HG02763 (cell line): ENCODE data around the gene SPACA4.
"Not testable (repeated sequence)": the region's sequence is repeated elsewhere in the genome, so short reads cannot be mapped to it uniquely, and the experiment has no call there.

ENCODE experiments used
- ATAC-seq: cut with Tn5 transposase; IDR thresholded peaks from one replicate; pipeline ENCODE4 v1.9.1; 2021; ENCODE audit warnings: mild to moderate bottlenecking, moderate library complexity; ENCODE audit not compliant: unreplicated experiment

Gene SPACA4

DNA sequence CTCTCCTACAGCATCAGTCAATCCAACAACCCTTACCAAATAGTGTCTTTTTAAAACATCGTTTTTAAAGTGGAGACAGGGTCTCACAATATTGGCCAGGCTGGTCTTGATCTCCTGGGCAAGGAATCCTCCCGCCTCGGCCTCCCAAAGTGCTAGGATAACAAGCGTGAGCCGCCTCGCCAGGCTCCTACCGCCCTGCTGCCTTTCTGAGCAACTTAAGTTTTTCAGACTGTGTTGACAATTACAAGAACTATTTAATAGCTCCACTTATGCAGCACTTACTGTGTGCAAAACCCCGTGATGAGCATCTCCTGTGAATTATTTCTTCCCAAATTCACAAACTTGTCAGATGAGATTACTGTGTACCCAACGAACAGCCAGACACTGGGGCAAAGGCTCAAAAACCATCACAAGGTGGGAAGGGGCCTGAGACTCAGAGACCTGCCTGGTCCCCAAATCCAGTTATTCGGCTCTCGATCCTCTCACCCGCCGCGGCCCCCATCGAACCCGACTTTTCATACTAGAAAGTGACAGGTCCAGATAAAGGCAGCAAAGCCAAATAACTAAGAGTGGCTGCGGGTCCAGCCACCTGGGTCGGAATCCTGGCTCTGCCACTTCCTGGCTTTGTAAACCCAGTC lies 11.9 kb downstream of the SPACA4 start:
- ATAC-seq: no peak

DNA sequence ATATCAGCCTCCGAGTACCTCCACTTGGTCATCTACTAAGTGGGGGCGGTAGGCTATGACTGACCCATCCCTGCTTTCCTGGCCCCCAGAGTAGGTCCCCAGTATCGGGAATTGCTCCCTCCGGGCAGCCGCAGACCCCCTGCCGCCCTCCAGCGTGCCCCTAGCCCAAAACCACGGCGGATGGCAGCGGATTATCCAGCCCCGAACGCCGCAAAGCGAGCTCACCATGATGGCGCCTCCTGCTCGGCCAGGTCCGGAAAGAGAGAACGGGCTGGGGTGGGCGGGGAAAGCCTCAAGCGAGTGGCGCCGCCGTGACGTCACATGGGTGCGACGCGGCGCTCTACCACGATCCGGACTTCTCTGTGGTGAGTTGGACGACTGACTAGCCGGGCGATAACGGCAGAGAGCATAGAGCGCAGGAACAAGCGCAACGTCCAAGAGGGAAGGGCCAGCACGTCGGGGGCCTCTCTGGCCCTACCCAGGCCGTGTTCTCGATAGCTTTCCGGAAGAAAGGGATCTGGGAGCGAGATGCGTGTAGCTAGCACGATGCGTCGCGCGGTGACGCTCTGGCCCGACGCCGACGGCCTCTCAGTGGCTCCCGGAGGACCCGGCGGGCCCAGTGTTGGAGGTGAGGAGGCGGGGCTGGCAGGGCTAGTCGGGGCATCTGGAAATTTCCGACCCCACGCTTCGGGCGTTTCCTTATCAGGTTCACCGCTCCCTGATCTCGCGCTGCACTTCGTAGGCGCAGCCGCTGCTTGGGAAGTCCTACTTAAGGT lies 12.6 kb downstream of the SPACA4 start, which contains the start of the genes RPL18 and SPHK2:
RPL18 (minus strand) TSS at position 263 of the 776 bp plus-strand sequence; CDS start at position 228, 35 bp downstream.
SPHK2 (plus strand) TSS at position 591 of the 776 bp plus-strand sequence. CDS start 1,009 bp downstream, outside the sequence.
- ATAC-seq: peak; percentile 84

DNA sequence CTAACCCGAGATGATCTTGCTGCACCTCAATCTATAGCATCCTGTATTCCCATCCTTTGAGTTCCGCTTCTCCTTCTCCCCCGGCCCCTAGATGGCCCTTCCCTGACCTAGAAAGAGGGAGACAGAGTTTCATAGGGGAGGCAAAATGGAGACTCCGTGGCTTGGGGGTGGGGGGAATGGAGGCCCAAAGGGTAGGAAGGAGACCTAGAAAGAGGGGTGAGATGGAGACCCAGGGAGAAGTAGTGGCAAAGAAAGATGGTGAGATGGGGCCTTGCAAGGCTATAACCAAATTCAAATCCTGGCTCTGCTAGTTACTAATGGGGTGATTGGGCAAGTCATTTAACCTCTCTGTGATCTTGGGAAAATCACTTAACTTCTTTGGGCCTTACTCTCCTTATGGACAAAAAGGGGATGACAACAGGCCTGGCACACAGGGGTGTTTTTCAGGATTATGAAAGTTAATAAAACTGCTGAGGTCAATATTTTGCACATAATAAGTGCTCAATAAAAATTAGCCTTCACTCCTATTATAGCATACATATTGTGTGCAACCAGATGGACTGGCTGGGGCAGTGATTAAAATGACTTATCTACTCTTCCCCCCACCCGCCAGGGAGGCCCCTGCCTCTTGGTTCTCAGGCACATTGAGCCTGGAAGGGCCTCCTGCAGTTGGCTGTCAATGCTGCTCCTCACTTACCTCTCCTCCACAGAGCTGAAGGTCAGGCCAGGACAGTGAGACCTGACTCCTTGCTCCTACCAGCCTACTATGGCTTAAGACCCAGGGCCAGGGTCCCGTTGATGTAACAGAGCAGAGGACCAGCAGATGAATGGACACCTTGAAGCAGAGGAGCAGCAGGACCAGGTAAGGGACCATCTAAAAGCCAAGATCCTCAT lies 13.4 kb downstream of the SPACA4 start:
- no peak for ATAC-seq

DNA sequence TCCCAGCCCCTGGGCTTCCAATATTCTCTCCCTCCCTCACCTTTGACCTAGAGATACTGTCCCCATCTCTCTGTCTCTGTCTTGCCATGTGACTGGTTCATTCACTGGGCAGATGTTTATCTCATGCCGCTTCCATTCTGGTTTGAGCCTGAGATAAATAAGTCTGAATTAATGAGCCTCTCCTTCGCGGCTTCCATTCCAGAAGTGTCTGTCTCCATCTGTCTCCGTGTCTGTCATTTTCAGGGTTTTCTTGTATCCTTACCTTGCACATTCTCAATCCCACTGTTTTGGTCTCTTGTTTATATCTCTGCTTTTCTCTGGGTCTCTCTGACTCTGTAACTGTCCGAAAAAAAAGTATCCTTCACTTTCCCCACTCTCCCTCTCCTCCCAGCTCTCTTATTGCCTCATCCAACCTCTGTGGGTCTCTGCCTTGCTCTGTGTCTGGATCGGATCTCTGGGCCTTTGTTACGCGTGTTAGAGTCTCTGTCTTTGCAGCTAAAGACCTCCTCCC lies 17.1 kb downstream of the SPACA4 start:
- no peak for ATAC-seq

DNA sequence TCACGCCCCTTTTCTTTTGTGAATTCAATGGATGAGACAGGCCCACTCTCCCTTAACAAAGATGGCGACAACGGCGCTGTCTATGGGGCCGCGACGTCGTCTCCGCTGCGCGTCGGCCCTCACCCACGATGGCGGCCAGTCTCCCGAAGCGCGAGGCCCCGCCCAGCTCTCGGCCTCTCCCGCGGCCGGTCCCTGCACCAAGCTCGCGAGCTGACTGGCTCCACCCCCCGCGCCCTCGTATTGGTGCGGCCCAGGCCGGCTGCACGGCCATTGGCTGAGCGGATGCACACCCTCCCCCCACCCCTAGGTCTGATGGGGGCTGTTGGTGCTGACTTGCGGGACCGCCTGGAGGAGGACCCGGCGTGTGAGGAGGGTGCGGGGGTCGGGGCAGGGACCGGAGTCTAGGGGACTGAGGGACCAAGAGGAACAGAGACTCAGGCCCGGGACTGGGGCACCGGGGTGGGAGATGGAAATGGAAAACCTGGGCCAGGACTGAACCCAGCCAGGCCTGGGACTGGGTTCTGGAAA lies 17.6 kb downstream of the SPACA4 start:
- peak; percentile 58 for ATAC-seq

DNA sequence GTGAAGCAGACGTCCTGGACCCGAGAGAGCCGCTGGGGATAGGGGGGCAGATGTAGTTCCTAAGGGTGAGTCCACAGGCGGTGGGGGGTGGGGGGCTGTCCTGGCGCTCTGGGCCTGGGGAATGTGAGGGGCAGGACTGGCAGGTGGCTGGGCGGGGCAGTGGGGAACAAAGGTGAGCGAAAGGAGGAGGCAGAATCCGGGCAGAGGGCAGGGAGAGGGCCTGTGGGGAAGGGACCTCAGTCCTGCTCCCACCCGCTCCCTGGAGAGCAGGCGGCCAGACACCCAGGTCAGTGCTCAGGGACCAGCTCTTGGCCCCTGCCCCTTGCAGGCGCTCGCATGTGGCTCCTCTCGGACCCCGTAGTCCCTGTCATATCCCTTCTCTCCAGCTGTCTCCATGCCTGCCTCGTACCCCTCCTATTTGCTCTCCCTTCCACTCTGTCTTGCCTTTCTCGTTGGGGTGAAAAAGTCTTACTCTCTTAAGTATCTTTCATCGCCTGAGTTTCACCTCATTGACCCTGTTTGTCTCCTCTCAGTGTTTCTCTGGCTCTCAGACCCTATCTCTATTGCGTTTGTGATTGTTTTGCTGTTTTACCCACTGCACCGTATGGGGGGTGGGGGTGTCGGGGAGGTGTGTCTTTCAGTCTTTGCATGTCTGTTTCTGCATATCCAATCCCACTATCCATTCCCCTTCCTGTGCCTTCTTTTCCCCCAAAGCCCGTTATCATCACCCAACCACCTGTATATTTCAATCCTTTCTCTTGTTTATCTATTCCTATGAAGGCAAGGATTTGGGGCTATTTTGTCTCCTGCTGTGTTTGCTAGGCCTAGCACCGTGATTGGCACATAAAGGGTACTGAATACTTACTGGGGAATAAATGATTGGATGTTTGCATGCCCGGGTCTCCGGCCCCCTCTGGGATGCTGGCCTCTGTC lies 18.5 kb downstream of the SPACA4 start:
- no peak for ATAC-seq

DNA sequence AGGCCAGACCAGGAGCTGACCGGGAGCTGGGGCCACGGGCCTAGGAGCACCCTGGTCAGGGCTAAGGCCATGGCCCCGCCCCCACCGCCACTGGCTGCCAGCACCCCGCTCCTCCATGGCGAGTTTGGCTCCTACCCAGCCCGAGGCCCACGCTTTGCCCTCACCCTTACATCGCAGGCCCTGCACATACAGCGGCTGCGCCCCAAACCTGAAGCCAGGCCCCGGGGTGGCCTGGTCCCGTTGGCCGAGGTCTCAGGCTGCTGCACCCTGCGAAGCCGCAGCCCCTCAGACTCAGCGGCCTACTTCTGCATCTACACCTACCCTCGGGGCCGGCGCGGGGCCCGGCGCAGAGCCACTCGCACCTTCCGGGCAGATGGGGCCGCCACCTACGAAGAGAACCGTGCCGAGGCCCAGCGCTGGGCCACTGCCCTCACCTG lies 19.4 kb downstream of the SPACA4 start:
- no peak for ATAC-seq

DNA sequence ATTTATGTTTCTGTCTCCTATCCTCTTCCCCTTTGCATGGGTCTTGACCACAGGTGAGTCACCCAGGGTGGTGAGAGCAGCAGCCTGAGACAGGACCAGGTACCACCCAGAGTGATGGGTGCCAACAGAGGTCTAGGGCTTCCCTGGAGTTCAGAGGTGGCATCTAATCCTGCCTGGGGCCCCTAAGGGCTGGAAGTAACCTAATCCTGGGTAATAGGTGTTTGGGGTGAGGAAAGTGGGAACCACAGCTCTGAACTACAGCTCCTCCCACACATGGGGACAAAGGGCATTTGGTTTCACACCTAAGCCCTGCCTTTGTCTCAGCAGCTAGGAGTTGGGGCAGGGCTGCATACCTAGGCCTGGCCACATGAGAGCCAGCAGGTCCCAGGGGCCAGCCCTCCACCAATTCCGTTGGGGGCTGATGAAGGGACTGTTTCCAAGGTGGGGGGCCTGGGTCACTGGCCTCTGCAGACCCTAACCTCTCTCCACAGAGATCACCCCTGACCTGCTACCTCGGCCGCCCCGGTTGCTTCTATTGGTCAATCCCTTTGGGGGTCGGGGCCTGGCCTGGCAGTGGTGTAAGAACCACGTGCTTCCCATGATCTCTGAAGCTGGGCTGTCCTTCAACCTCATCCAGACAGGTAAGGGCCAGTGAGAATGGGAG lies 20.8 kb downstream of the SPACA4 start:
- ATAC-seq: no peak

DNA sequence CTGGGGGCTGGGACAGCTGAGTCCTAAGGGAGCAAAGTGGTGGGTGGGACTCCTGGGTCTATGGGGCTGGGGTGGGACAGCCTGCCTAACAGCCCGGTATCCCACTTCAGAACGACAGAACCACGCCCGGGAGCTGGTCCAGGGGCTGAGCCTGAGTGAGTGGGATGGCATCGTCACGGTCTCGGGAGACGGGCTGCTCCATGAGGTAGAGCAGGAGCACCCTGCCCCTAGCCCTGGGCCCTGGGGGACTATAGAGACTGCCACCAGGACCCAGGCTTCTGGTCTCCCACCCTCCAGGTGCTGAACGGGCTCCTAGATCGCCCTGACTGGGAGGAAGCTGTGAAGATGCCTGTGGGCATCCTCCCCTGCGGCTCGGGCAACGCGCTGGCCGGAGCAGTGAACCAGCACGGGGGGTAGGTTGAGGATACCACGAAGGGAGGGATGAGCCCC lies 21.3 kb downstream of the SPACA4 start:
- no peak for ATAC-seq

DNA sequence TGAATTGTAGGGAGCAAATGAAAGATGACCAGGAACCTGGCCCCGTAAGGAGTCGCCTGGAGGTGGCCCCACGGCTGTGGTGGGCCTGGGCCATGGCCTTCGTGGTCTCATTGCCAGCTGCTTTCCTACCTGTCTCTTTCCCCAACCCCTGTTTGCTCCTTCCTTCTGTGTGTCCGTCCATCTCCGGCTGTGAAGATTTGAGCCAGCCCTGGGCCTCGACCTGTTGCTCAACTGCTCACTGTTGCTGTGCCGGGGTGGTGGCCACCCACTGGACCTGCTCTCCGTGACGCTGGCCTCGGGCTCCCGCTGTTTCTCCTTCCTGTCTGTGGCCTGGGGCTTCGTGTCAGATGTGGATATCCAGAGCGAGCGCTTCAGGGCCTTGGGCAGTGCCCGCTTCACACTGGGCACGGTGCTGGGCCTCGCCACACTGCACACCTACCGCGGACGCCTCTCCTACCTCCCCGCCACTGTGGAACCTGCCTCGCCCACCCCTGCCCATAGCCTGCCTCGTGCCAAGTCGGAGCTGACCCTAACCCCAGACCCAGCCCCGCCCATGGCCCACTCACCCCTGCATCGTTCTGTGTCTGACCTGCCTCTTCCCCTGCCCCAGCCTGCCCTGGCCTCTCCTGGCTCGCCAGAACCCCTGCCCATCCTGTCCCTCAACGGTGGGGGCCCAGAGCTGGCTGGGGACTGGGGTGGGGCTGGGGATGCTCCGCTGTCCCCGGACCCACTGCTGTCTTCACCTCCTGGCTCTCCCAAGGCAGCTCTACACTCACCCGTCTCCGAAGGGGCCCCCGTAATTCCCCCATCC lies 22.1 kb downstream of the SPACA4 start:
- no peak for ATAC-seq

DNA sequence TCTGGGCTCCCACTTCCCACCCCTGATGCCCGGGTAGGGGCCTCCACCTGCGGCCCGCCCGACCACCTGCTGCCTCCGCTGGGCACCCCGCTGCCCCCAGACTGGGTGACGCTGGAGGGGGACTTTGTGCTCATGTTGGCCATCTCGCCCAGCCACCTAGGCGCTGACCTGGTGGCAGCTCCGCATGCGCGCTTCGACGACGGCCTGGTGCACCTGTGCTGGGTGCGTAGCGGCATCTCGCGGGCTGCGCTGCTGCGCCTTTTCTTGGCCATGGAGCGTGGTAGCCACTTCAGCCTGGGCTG lies 22.7 kb downstream of the SPACA4 start:
- ATAC-seq: no peak

DNA sequence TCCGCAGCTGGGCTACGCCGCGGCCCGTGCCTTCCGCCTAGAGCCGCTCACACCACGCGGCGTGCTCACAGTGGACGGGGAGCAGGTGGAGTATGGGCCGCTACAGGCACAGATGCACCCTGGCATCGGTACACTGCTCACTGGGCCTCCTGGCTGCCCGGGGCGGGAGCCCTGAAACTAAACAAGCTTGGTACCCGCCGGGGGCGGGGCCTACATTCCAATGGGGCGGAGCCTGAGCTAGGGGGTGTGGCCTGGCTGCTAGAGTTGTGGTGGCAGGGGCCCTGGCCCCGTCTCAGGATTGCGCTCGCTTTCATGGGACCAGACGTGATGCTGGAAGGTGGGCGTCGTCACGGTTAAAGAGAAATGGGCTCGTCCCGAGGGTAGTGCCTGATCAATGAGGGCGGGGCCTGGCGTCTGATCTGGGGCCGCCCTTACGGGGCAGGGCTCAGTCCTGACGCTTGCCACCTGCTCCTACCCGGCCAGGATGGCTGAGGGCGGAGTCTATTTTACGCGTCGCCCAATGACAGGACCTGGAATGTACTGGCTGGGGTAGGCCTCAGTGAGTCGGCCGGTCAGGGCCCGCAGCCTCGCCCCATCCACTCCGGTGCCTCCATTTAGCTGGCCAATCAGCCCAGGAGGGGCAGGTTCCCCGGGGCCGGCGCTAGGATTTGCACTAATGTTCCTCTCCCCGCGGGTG lies 23.2 kb downstream of the SPACA4 start:
- ATAC-seq: no peak

DNA sequence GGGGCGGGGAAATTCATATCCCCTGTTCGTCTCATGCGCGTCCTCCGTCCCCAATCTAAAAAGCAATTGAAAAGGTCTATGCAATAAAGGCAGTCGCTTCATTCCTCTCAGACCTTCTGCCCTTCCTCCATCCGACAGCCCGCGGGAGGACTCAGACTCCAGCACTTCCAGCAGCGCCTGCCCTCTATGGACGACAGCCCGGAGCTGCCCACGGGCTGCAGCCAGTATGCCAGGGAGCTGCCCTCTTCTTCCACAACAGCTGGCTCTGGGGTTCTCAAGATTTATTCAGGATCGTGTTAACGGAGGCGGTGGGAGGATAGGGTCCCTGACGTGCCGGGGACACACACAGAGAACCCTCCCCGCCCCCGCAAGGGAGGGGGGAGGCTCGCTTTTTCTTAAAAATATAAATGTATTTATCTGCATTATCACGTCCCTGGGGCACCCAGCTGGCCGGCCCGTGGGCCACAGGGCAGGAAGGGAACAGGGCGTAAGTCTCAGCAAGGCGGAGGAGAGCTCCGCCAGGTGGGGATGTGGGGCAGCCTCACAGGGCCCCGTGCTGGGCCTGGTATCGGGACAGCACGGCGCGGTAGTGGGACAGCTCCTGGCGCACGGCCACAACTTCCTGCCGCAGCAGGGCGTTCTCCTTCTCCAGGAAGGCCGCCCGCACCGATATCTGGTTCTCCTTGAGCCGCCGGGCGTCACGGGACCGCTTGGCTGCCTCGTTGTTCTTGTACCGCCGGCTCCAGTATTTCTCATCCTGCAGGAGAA lies 23.9 kb downstream of the SPACA4 start:
- ATAC-seq: no peak

DNA sequence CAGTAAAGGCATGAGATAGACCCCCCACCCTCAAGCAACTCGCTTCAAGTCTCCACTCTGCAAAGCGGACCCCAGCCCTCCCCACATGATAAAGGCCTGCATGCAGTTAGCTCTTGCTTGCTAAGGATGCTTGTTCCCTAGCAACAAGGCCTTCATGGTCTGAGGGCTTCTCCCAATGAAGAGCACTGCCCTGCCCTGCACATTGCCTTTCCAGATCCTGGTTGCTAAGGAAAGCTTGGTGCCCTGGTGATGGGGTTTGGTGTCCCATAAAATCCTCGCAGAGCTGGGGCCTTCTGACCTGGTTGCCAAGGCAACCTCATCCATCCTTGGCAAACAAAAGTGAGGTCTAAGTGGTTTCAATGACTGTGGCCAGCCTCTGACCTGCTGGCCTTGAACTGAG lies 24.7 kb downstream of the SPACA4 start:
- no peak for ATAC-seq

DNA sequence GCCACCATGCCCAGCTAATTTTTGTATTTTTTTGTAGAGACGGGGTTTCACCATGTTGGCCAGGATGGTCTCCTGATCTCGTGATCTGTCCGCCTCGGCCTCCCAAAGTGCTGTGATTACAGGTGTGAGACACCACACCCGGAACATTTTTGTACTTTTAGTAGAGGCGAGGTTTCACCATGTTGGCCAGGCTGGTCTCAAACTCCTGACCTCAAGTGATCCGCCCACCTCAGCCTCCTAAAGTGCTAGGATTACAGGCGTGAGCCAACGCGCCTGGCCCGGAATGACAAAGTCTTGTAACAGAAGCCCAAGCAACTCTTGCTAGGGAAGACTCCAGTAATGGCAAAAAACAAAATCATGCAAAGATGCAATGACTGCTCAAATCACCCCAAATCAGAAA lies 25.7 kb downstream of the SPACA4 start:
- not testable (repeated sequence) for ATAC-seq

DNA sequence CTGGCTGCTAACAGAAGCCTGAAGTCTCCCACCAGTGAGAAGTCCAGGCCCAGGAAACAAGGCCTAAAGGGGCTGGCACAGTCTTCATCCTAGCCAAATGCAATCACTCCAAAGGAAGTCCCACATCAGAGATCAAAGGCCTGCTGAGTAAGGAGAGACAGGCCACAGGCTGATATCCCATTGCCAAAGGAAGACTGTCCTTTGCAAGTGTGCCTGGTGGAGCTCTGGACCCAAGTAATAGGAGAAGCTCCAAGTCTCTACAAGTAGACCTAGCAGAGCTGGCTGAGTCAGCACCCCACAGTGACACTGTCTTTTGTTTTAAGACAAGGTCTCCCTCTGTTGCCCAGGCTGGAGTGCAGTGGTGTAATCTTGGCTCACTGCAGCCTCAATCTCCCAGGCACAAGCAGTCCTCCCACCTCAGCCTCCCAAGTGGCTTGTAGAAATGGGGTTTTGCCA lies 26.2 kb downstream of the SPACA4 start:
- ATAC-seq: no peak
